ENCODE measurements around the gene ZDHHC14. TPM values are rescaled to one million over a fixed set of nuclear protein-coding genes. Genes with fewer than 3 reads are reported as not detected.

The ZDHHC14 gene
- total RNA-seq, 1 experiment from 2014 or later: 8.1 TPM

- no peak for DNase-seq (ENCODE audit: low read depth)
Observed at GRCh38 chr6:157637516-157637915, 256.5 kb downstream of the ZDHHC14 start.

DNA sequence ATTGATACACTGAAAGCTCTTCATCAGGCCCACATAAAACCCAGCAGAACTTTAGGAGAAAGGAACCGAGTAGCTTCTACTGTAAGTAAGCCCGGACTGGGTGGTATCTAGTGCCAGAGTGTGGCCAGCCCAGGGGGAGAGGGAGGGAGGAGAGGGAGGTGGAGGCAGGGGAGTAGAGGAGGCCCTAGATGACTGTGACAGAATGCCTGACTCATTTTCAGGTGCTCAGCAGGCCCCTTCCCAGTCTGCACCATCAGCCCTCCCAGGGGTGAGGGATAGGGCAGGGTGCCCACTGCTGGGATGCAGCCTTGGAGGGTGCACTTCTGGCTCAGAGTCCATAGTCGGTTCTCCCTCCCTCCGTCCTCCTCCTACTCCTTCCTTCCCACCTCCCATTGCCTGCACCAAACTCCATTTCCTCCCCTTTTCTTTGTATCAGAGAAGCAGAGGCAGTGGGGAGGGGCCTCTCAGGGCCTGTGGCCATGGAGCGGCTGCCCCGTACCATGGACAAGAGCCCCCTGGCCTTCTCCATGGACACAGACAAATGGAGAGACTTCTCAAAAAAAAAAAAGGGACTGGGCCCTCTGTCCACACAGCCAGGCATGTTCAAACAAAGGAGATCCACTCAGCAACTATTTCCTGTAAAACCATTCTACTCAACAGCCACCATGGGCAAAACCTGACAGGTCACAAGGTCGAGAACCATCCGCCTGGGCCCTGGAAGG, 257.1 kb downstream of the ZDHHC14 start:
- no peak for DNase-seq (ENCODE audit: low read depth)

- DNase-seq (ENCODE audit: low read depth): no peak
Observed at GRCh38 chr6:157638779-157639178, 257.8 kb downstream of the ZDHHC14 start.

DNA sequence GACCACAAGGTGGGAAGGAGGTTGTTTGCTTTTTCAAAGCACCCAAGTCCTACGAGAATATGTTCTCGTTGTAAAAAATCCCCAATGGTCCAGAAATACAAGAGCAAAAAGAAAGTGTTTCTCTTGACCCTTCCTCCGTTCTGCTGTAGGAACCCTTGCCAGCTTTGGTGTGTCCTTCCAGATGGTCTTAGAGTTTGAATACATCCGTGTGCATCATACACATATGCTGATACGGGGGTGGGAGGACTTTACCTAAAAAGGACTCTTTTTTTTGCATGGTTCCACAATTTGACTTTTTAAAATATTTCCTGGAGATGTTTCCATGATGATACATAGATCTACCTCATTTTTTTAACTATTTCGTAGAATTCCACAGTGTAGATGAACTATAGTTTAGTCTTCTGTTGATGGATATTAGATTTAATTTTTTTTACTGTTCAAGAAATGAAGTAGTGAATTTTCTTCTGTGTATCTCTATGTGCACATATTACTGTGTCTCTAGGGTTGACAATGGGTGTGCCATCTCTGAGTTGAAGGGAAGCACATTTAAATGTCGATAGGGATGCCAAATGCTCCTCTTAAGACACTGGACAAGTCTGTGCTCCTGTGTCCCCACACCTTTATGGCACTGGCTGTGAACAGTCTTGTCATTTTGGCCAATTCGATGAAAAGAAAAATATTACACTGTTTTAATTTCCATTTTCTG, 259.9 kb downstream of the ZDHHC14 start:
- no peak for DNase-seq (ENCODE audit: low read depth)

- DNase-seq (ENCODE audit: low read depth): no peak
Observed at GRCh38 chr6:157641837-157642236, 260.8 kb downstream of the ZDHHC14 start.

DNA sequence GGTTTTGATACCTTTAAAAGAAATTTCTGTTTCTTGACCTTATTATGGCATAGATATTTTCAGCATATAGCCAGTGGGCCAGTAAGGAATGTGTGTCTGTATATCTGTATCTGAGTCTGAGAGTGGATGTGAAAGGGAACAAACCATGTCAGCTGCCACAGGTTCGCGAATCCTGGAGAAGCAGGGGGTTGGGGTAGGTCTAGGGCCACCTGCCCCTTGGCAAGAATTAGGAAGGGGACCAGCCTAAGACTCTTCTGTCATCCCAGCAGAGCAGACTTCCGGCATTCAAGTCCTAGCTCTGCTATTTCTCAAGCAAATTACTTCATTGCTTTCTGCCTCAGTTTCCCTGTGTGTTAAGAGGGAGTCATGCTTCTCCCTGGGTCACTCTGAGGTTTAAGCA, 261.7 kb downstream of the ZDHHC14 start:
- no peak for DNase-seq (ENCODE audit: low read depth)

DNA sequence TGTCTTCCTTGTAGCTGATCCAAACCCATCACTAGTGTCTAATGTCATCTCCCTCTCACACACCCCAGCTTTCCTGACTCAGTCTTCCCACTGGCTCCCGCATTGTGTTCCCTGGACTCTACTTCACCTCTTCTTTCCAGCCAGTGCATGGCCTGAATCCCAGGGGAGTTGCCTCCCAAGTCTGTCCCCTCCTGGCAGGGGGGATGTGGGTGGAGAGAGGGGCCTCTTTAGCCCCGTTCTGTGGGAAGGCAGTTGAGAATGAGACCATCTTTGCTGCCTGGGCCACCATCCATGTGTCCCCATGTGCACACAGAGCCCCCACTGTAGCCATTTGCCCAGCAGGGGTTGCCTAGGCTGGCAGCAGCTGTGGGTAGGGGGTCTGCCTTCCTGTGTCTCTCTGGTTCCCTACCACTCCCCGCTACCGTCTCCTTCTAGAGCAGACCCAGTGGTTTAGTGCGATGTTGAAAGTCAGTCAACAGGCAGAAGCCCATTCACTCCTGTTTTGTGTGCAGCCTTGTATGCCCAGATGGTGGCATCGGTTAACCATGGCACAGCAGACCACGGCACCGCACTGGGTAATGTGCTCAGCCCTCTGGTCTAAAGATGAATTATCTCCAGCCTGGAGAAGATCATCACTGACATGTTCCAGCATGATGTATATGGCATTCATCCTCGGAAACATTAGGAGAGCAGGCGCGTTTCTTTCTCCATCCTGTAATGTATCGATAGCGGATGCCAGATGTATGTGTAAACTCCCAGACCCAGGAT, 263.2 kb downstream of the ZDHHC14 start:
- DNase-seq (ENCODE audit: low read depth): peak; percentile 10

- DNase-seq (ENCODE audit: low read depth): no peak
Observed at GRCh38 chr6:157645201-157645795, 264.3 kb downstream of the ZDHHC14 start.

- no peak for DNase-seq (ENCODE audit: low read depth)
Observed at GRCh38 chr6:157646012-157646411, 265.0 kb downstream of the ZDHHC14 start.

DNA sequence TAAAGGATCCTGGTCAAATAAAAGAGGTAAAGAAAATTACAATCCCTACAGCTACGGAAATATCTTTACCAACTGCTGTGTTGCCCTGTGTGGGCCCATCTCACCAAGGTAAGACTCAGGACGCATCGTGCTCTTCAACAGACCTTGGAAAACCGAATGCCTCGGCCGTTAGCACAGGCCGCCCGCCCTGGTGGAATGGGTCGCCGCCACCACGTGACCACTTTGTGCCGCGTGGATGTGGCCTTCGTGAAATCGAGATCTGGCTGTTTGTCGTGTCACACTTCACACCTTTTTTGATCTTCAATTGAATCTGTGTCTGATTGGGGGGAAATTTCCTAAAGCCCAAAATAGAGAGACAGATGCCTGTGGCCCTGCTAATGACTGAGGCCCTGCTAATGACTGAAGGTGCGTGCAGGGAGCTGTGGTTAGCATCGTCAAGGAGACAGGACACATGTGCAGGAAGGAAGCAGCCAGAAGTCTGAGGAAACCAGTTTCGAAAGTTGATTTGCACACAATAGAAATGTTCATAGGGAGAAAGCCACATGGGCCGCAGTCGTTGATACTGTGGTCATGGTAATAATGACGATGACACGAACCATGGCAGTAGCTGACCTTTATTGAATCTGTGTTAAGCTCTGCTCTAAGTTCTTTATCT, 266.4 kb downstream of the ZDHHC14 start:
- DNase-seq (ENCODE audit: low read depth): no peak

DNA sequence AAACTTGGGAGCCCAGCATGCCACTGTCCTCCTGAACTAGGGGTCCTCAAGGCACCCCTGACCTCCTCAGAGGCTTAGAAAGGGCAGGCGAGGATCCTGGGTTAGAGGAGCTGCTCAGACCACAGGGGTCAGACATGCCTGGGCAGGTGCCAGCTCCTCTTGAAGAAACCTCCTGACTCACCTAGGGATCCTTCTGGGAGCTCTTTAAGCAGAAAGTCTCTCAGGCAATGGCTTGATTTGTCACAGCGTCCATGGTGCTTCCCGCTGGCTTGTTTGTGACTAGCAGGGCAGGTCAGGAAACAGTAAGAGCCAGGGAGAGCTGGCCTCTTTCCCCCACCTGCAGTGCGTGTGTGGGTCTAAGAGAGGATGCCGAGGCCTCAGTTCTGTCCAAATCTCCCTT, 267.6 kb downstream of the ZDHHC14 start:
- peak; percentile 46 for DNase-seq (ENCODE audit: low read depth)

DNA sequence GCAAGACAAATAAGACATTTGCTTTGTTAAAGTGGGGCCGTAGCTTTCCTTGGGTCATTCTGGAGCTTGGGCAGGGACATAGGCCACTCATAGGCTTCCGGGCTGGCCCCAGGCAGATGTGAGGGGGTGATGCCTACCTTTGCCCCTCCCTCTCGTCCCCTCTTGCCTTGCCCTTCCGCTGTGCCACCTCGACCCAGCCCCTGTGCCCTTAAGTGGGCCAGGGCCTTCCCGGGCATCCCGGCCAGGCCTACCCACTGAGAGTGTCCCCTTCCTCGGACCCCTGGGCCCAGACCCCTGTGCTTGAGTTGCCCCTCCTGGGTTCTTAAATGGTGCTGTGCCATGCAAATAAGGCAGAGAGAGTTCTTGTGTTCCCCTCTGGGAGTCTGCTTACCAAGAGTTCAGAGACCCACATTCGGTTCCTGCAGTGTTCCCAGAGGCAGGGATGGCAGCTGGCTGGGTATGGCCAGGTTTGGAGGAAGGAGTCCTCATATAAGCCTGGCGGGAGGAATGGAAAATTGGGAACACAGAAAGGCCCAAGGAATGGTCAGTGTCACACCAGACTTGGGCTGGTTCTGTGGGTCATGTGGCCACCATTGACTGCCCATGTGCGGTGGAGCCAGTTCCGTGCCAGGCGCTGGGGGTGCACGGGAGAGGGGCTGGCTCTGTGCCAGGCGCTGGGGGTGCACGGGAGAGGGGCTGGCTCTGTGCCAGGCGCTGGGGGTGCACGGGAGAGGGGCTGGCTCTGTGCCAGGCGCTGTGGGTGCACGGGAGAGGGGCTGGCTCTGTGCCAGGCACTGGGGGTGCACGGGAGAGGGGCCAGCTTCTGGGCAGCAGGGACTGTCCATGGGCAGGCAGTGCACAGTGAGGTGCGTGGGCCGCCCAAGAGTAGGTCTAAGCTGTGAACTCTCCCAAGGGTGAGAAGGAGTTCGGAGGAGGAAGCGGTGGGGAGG, 268.6 kb downstream of the ZDHHC14 start:
- DNase-seq (ENCODE audit: low read depth): no peak

DNA sequence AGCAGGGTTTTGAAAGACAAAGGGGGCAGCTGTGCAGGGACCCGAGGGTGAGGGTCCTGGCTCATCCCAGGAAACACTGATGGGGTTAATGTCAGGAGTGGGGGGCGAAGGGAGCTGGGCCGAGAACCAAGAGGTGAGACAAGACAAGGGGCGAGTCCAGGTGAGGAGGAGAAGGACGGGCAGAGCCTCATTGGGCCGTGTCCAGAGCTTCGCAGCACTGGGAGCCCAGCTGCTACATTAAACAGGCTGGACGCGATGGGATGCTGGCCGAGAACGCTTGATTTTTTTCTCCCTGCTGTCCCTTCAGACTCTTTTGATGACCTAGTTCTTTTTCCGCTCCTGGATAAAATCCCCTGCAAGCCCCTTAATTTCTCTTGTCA, 269.3 kb downstream of the ZDHHC14 start:
- DNase-seq (ENCODE audit: low read depth): no peak

- no peak for DNase-seq (ENCODE audit: low read depth)
Observed at GRCh38 chr6:157650801-157651200, 269.8 kb downstream of the ZDHHC14 start.

GRCh38 chr6:157651731-157652490, 270.9 kb downstream of the ZDHHC14 start:
- no peak for DNase-seq (ENCODE audit: low read depth)

- DNase-seq (ENCODE audit: low read depth): no peak
Observed at GRCh38 chr6:157652601-157653363, 271.8 kb downstream of the ZDHHC14 start.

GRCh38 chr6:157653521-157653920, 272.5 kb downstream of the ZDHHC14 start:
- DNase-seq (ENCODE audit: low read depth): no peak

- DNase-seq (ENCODE audit: low read depth): no peak
Observed at GRCh38 chr6:157655139-157655538, 274.1 kb downstream of the ZDHHC14 start.

Data from HT1080 (cell line).